ENCODE data around the gene HEMGN.
"Not testable (repeated sequence)": the region's sequence is repeated elsewhere in the genome, so short reads cannot be mapped to it uniquely, and the experiment has no call there.

Gene HEMGN

DNA sequence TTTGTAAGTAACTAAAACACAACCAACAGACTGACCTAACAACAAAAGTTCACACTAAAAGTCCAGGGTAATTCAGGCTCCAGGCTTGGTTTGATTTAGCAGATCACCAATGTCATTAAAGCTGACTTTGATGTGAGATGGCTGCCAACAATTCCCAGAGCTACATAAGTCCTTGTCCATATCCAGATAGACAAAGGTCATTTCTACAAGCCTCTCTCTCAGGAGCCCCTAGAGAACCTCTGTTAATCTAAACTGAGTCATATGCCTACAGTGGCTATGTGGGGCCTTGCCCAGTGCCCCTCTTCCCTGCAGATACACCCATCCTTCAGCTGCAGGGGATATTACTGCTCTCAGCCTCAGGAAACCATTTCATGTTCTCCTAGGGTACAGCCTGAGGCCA lies 26.9 kb upstream of the HEMGN start:
- DNase-seq (ENCODE audit: low read depth in 3 of 3), result no peak

DNA sequence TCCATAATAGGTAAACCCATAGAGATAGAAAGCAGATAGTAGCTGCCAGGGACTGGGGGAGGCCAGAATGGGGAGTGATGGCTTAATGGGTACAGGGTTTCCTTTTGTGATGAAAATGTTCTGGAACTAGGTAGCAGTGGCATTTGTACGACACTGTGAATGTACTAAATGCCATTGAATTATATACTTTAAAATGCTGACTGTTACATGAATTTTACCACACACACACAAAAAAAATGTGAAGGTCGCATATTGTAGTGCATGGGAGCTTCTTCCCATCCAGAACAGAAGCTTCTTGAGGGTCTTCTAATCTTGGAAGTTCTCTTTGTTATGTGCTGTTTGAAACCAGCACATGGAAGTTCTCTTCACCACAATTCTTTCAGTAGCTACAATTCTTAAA lies 25.3 kb upstream of the HEMGN start:
- no peak for DNase-seq (ENCODE audit: low read depth in 3 of 3)

- no peak for DNase-seq (ENCODE audit: low read depth in 3 of 3)
These were observed 24.6 kb upstream of the HEMGN start for GRCh38 chr9:97962575-97962974.

GRCh38 chr9:97962136-97962535 lies 24.2 kb upstream of the HEMGN start:
- DNase-seq (ENCODE audit: low read depth in 3 of 3), result no peak

GRCh38 chr9:97961361-97961760 lies 23.4 kb upstream of the HEMGN start:
- no peak for DNase-seq (ENCODE audit: low read depth in 3 of 3)

GRCh38 chr9:97960678-97961328 lies 22.8 kb upstream of the HEMGN start:
- DNase-seq (ENCODE audit: low read depth in 3 of 3), result not testable (repeated sequence)

GRCh38 chr9:97959585-97959984 lies 21.6 kb upstream of the HEMGN start:
- DNase-seq (ENCODE audit: low read depth in 3 of 3), result no peak

DNA sequence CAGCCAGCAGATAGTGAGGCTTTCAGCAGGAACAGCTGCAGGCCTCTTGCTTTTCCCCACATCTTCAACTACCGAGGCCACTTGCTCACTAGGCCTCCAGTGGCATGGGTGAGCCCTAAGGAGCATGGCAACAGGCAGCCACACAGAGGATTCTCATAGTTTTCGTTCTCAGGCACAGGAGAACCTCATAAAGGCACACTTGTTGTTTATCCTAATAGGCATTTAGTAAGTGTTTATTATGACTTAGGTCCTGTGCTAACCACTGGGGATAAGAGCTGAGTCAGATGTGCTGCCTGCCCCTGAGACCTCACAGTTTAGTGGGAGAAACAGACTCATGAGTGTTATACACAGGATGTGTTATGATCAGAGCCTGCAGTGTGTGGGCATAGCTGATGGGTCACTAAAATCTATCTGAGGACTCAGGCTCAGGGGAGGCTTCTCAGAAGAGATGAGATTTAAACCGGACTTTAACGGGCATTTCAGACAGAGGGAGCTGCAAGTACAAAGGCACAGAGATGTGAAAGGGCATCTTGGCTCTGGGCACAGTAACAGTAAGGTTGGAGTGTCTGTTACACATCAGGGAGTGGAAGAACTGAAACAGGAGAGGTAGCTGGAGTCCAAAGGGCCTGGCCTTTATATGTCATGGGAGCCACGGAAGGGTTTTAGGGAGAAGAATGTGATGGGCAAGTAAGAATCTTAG lies 21.0 kb upstream of the HEMGN start:
- DNase-seq (ENCODE audit: low read depth in 3 of 3), result no peak

DNA sequence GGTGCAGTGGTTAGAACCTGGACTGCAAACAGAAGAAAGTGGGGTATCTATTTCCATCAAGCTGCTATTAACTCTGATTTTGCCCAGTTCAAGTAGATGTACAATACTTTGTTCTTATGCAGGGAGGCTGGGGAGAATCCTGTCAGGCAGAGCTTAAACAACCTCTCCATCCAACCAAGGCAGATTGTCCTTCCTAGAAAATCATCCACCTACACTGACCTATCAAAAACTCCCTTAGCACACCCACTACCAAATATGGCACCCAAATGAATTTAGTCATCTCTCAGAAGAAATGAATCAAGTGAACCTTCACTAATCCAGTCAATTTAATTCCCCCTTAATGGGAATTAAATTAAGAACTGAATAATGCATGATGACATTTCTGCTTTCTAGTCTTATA lies 18.4 kb upstream of the HEMGN start:
- no peak for DNase-seq (ENCODE audit: low read depth in 3 of 3)

DNA sequence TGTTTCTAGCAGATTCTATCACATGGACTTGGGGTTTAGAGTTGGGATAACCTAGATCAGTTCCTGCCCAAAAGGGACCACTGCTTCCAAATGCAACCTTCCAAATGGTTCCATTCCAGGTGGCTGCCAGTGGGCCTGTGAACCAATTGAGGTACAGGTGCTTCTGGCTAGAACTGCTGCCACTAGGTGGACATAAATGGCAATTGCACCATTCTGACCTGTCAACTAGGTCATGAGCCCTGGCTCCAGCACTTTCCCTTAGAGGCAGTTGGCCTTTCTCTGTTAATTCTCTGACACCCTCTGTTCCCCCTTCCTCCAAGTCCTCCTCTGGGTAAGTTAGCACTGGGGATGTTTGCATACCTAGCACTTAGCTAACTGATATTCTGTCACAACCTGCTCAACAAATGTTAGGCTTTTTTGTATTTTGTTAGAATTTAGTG lies 16.6 kb upstream of the HEMGN start:
- DNase-seq (ENCODE audit: low read depth in 3 of 3), result peak; percentile 20 to 36 (median 27)

DNA sequence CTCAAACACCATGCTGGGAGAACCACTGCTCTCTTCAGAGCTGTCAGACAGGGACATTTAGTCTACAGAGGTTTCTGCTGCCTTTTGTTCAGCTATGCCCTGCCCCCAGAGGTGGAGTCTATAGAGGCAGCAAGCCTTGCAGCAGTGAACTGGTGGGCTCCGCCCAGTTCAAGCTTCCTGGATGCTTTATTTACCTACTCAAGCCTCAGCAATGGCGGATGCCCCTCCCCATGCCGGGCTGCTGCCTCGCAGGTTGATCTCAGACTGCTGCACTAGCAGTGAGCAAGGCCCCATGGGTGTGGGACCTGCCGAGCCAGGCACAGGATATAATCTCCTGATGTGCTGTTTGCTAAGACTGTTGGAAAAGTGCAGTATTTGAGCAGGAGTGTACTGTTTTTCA lies 12.9 kb upstream of the HEMGN start:
- DNase-seq (ENCODE audit: low read depth in 3 of 3), result not testable (repeated sequence)

DNA sequence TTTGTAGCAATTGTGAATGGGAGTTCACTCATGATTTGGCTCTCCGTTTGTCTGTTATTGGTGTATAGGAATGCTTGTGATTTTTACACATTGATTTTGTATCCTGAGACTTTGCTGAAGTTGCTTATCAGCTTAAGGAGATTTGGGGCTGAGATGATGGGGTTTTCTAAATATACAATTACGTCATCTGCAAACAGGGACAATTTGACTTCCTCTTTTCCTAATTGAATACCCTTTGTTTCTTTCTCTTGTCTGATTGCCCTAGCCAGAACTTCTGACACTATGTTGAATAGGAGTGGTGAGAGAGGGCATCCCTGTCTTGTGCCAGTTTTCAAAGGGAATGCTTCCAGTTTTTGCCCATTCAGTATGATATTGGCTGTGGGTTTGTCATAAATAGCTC lies 9.1 kb upstream of the HEMGN start:
- DNase-seq (ENCODE audit: low read depth in 3 of 3), result not testable (repeated sequence)

DNA sequence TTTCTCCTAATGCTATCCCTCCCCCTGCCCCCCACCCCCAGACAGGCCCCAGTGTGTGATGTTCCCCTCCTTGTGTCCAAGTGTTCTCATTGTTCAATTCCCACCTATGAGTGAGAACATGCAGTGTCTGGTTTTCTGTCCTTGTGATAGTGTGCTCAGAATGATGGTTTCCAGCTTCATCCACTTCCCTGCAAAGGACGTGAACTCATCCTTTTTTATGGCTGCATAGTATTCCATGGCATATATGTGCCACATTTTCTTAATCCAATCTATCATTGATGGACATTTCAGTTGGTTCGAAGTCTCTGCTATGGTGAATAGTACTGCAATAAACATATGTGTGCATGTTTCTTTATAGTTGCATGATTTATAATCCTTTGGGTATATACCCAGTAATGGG lies 7.5 kb upstream of the HEMGN start:
- not testable (repeated sequence) for DNase-seq (ENCODE audit: low read depth in 3 of 3)

GRCh38 chr9:97944612-97945011 lies 6.6 kb upstream of the HEMGN start:
- DNase-seq (ENCODE audit: low read depth in 3 of 3), result no peak

DNA sequence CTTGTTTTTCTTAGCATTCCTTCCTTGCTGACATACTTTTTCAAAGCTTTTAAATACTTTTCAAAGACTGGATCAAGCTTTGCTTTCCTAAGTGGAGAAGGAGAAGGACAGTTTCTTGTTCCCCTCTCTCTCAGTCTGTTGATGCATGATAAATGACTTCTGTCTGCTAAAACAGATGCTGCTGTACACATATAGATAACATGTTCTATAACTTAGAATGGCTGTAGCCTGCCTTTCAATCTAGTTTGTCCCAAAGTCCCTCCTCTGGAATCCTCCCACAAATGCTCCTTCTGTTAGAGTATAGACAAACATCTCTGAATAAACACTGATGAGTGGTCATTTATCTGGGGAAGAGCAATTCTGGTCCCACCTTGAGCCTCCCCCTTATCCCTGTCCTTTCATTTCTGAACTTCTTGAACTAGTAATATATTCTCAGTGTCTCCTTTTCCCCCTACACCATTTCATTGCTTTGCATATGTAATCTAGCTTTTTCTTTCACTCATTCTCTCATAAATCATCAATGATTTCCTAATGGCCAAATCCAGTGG lies 5.4 kb upstream of the HEMGN start:
- DNase-seq (ENCODE audit: low read depth in 3 of 3), result no peak

GRCh38 chr9:97941323-97941722 lies 3.4 kb upstream of the HEMGN start:
- no peak for DNase-seq (ENCODE audit: low read depth in 3 of 3)

GRCh38 chr9:97940741-97941140 lies 2.8 kb upstream of the HEMGN start:
- no peak for DNase-seq (ENCODE audit: low read depth in 3 of 3)

GRCh38 chr9:97940233-97940632 lies 2.3 kb upstream of the HEMGN start:
- no peak for DNase-seq (ENCODE audit: low read depth in 3 of 3)

DNA sequence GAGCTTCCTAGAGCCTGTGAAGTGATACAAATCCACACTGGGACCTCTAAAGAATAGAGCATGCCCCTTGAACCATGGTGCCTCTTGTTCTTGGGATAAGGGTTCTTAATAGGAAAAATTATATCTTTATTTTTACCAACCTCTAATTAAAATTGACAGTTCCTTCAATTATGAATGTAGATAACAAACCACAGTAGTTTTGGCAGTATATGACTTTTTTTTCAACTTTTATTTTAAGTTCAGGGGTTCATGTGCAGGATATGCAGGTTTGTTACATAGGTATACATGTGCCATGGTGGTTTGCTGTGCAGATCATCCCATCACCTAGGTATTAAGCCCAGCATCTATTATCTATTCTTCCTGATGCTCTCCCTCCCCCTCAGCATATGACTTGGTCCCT lies 974 bp downstream of the HEMGN start:
- no peak for DNase-seq (ENCODE audit: low read depth in 3 of 3)

- DNase-seq (ENCODE audit: low read depth in 3 of 3), result no peak
These were observed 2.7 kb downstream of the HEMGN start for GRCh38 chr9:97935276-97935675.

DNA sequence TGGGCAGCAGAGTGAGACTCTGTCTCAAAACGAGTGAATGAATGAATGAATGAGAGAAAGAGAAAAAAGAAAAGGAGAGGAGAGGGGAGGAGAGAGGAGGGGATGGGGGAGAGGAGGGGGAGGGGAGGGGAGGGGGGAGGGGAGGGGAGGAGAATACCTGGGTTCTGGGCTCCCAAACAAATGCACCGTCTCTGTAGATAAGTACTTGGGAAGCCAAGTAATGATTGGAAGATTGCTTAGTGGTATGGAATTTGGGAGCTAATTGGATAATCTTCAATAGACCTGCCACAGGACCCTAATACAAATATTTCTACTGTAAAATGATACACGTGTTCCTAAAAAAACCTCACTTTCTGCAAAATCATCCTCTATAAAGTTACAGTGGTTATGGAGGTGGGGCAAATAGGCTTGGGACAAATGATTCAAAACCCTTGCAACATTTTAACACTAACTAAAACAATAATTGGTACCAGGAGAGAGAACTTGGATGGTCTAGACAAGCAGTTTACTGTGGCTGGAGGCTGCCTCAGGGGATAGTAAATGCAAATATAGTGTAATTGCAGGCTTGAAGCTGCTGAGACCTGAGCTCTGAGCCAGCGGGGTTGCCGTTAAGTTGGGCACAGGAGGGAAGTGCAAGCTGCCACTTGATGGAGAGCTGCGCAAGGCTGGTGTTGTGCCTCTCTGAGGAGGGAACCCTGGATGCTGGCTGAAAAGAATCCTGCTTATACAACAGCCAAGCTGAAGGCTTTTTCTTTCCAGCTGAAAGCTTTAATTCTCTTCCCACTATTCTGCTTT lies 3.5 kb downstream of the HEMGN start:
- DNase-seq (ENCODE audit: low read depth in 3 of 3), result no peak

DNA sequence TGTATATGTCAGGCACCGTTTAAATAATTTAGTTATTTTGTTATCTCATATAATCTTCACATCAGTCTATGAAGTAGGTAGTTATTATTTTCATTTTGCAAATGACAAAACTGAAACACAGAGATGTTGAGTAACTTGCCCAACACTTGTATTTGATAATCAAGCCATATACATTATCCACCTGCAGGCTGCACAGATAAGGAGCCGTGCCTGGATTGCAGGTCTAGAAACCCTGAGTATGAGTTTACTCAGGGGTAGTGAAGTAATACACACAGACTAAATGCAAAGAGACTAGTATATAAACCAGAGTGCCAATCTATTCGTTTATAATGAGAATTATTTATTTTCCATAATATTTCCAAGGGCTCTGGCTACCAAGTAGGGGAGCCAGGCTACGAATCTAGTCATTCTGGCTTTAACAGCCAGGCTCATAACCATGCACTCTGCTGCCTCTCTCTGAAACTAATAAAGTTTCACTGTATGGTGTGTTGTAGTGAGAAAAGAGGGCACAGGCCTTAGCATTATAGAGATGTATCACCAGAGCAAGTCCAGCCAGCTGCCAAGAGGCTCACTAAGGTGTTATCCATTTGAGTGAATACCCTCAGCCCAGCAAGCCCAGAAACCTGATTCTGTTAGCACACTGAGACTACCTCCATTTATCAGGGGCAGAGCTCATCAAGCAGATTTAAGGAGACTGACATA lies 4.5 kb downstream of the HEMGN start:
- DNase-seq (ENCODE audit: low read depth in 3 of 3), result no peak

Data from stimulated activated CD4-positive, alpha-beta T cell treated with anti-CD3 and anti-CD28 coated beads, TNF-alpha, amount 100 ng/mL, for 24 hours (primary cell).